ENCODE data around the gene LMO7.

DNA sequence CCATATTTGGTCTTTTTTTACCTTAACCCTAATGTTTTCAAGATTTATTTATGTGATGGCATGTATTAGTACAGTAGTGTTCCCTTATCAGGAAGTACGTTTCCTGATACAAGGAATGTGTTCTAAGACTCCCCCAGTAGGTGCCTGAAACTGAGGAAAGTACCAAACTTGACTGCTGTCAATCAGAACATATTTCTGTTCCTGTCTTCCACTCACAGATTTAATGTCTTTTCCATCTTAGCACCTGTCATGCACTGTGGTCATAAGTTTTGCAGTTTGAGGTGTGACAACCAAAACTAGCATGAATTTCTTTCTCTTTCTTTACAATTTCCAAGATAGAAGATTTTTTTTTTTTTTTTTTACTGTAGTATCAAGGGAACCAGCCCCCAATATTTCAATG lies 62.9 kb downstream of the LMO7 start:
- TF ChIP-seq POLR2A (IDR thresholded peaks at IDR 0.05; ENCODE audit: low read depth, low read length) (no peak), POLR2AphosphoS5 (IDR thresholded peaks at IDR 0.05; ENCODE audit: low read depth, low read length) (no peak)

Measured in GM12892 (cell line).